Gastroesophageal sphincter (tissue), 4 donors: ENCODE measurements around the gene NFKBIA. TPM values are rescaled to one million over a fixed set of nuclear protein-coding genes. Genes with fewer than 3 reads are reported as not detected.
"Not testable (repeated sequence)": the region's sequence is repeated elsewhere in the genome, so short reads cannot be mapped to it uniquely, and the experiment has no call there.

Experiments used
- ATAC-seq: fragments of 150-250 bp; one replicate; pipeline ENCODE4 v1.9.1; 2016; ENCODE audit warnings: mild to moderate bottlenecking, moderate library complexity
- H3K27ac ChIP-seq, 4 donors: fragments of 200-600 bp; sonication (generic) in 3 of 4; 1 replicate in 3 of 4; 2 replicates in 1 of 4; pipeline ENCODE4 v1.5.1; 2016 to 2019
- H3K27me3 ChIP-seq: fragments of 200-600 bp; sonication (generic); one replicate; pipeline ENCODE4 v1.5.1; 2019
- H3K36me3 ChIP-seq, 2 donors: fragments of 200-600 bp; sonication (generic); one replicate each; pipeline ENCODE4 v1.5.1; 2019; ENCODE audit warnings: control low read depth in 1 of 2
- H3K4me1 ChIP-seq, 3 donors: fragments of 200-600 bp; sonication (generic); 1 replicate in 2 of 3; 2 replicates in 1 of 3; pipeline ENCODE4 v1.5.1; 2016 to 2019; ENCODE audit warnings: control low read depth in 2 of 3
- H3K4me3 ChIP-seq, 2 donors: fragments of 200-600 bp; sonication (generic); one replicate each; pipeline ENCODE4 v1.5.1; 2019; ENCODE audit warnings: mild to moderate bottlenecking in 1 of 2, moderate library complexity in 1 of 2
- H3K9me3 ChIP-seq, 3 donors: fragments of 200-600 bp; sonication (generic); one replicate each; pipeline ENCODE4 v1.5.1; 2017 to 2019; ENCODE audit warnings: control low read depth in 2 of 3
- CTCF ChIP-seq, 4 experiments: fragments of 200-600 bp in 2 of 4; fragments of 450-650 bp in 2 of 4; sonication (generic) in 1 of 4; IDR thresholded peaks; one replicate each; pipeline ENCODE4 v1.5.1; 2017 to 2019; ENCODE audit warnings: antibody characterized with exemption in 4 of 4, mild to moderate bottlenecking in 2 of 4, moderate library complexity in 2 of 4
- EP300 ChIP-seq: sonication (generic); formaldehyde crosslinking; IDR thresholded peaks from one replicate; pipeline ENCODE4 v1.6.1; 2017; ENCODE audit warnings: antibody characterized with exemption, mild to moderate bottlenecking
- POLR2A ChIP-seq, 2 donors: fragments of 450-650 bp; IDR thresholded peaks; one replicate each; pipeline ENCODE4 v1.6.1; 2017; ENCODE audit warnings: antibody characterized with exemption in 2 of 2, mild to moderate bottlenecking in 2 of 2, moderate library complexity in 1 of 2
- POLR2AphosphoS5 ChIP-seq: sonication (generic); formaldehyde crosslinking; IDR thresholded peaks from one replicate; pipeline ENCODE4 v1.6.1; 2017; ENCODE audit warnings: antibody characterized with exemption
- WGBS, 2 donors: methylation state at CpG; one replicate each; pipeline ENCODE4 v1.1.5; 2018; ENCODE audit warnings: low coverage in 1 of 2; 5-methylcytosine and 5-hydroxymethylcytosine counted together
- total RNA-seq, 4 donors: library from RNA; depleted of rRNA; stranded (reverse); fragments of >200 nt; gene quantifications; one replicate each; pipeline ENCODE4 v1.1.0, GENCODE V29; 2016

NFKBIA gene
- total RNA-seq, 4 donors from 2014 or later, result 285 to 493 (median 341) TPM

DNA sequence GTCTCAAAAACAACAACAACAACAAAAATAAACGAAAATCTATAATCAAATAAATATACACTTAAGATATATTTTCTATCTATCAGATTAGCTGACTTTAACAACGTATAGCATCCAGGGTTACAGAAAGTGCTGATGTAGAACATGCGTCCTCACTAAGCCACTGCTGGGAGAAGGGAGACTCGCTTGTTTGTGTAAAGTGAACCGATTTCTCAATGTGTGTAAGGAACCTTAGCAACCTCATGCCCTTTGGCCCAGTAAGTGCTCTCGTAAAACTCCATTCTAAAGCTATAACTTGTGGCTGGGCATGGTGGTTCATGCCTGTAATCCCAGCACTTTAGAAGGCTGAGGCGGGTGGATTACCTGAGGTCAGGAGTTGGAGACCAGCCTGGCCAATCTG is 23.8 kb downstream of the NFKBIA start:
- Histone ChIP-seq H3K9me3 (no peaks in the 10 kb centered on the region), H3K4me1 (peaks cover 14 to 36% (median 18%) of the 10 kb centered on the region in 3 donors), H3K27ac (peak overlapping the region in 1 of 4 donors; percentile 26), H3K27me3 (no peaks in the 10 kb centered on the region), H3K4me3 (no peak overlapping the region), H3K36me3 (no peaks in the 10 kb centered on the region)
- ATAC-seq, result no peak
- TF ChIP-seq EP300 (no peak), POLR2A (IDR thresholded peaks at IDR 0.05) (no peak), POLR2AphosphoS5 (no peak), CTCF (IDR thresholded peaks at IDR 0.05) (no peak)
- 69 to 79% methylated on average over 5 to 6 of the region's 7 CpGs for WGBS, 2 donors

DNA sequence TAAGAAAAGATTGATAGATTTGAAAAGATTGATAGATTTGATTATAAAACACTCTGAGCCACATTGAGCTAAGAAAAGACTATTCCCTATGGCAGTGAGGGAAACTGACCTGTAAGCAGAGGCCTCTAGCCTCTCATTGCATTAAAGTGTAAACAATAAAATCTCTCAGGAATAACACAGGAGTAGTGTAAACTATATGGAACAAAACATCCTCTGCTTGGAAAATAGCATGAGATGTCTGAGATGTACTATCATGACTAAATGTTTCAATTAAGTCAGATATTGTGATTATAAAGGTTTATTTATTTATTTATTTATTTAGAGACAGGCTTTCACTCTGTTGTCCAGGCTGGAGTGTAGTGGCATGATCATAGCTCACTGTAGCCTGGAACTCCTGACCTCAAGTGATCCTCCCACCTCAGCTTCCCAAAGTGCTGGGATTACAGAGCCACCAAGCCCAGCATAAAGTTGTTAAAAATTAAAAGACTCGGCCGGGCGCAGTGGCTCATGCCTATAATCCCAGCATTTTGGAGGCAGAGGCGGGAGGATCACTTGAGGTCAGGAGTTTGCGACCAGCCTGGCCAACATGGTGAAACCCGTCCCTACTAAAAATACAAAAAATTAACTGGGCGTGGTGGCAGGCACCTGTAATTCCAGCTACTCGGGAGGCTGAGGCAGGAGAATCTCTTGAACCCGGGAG is 25.2 kb downstream of the NFKBIA start:
- 86% methylated on average over 9 of the region's 9 CpGs; no CpG with 5 or more reads in 1 of the 2 donors for WGBS, 2 donors
- H3K4me1 ChIP-seq, result peaks cover 8 to 29% (median 10%) of the 10 kb centered on the region in 3 donors
- not testable (repeated sequence) for ATAC-seq

DNA sequence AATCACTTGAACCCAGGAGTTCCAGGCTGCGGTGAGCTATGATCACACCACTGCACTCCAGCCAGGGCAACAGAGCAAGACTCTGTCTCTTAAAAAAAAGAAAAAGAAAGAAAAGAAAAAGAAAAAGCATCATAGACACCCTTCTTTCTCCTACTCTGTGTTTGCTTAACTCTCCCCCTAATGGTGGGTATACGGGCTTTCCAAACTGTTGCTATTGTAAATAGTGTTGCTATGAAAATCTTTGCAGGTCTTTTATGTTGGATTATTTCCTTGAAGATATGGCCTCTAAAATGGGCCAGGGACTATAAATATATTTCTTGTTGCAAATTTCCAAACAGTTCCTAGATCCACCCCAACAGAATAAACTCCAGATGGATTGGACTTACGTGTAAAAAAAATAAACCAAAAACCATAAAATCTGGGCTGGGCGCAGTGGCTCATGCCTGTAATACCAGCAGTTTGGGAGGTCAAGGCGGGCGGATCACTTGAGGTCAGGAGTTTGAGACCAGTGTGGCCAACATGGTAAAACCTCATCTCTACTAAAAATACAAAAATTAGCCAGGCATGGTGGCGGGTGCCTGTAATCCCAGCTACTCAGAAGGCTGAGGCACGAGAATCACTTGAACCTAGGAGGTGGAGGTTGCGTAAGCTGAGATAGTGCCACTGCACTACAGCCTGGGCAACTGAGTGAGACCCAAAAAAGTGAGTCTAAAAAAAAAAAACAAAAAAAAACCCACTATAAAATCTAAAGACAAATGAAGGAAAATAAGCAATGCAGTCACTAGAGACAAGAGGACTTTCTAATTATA is 25.9 kb downstream of the NFKBIA start:
- ATAC-seq, result no peak
- H3K27me3 ChIP-seq, result no peaks in the 10 kb centered on the region
- no peaks in the 10 kb centered on the region for H3K36me3 ChIP-seq
- no peak overlapping the region for H3K4me3 ChIP-seq
- H3K4me1 ChIP-seq, result peaks cover 3 to 27% (median 3%) of the 10 kb centered on the region in 3 donors
- peak overlapping the region in 2 of 4 donors; percentile 19 to 37 for H3K27ac ChIP-seq
- WGBS, 2 donors, result 58 to 76% methylated on average over 7 to 9 of the region's 9 CpGs
- no peak for TF ChIP-seq POLR2AphosphoS5
- H3K9me3 ChIP-seq, result no peaks in the 10 kb centered on the region

More for the DNA sequence above, 25.2 kb downstream of the NFKBIA start:
- H3K27ac ChIP-seq, result peak overlapping the region in 1 of 4 donors; percentile 37
- not testable (repeated sequence) for H3K36me3 ChIP-seq, H3K27me3 ChIP-seq, H3K4me3 ChIP-seq, H3K9me3 ChIP-seq

- no peak for ATAC-seq
- Histone ChIP-seq H3K4me1 (peaks cover 0 to 23% (median 3%) of the 10 kb centered on the region in 3 donors), H3K36me3 (no peaks in the 10 kb centered on the region), H3K9me3 (peaks cover 0 to 9% (median 0%) of the 10 kb centered on the region in 3 donors), H3K27ac (peak overlapping the region in 1 of 4 donors; percentile 4), H3K4me3 (no peak overlapping the region), H3K27me3 (no peaks in the 10 kb centered on the region)
- 43 to 54% methylated on average over 3 of the region's 7 CpGs for WGBS, 2 donors
- TF ChIP-seq EP300 (no peak), POLR2A (IDR thresholded peaks at IDR 0.05) (no peak), POLR2AphosphoS5 (no peak), CTCF (IDR thresholded peaks at IDR 0.05) (no peak)
Observed at GRCh38 chr14:35375558-35376025, 29.0 kb downstream of the NFKBIA start.

DNA sequence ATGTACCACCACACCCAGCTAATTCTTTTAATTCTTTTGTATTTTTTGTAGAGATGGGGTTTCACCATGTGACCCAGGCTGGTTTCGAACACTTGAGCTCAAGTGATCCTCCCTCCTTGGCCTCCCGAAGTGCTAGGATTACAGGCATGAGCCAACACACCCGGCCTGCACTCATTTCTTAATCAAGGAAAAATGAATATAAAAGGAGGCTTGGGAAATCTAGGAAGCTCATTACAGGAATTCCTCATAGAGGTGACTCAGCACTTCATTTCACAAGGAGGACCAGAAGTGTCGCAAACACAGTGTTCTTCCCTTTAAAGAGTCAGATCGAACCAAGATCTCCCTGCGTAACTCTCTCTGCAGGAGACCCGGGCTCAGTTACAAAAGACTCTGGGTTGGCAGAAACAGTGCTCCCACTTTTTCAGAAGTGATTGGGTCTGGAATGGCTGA is 30.3 kb downstream of the NFKBIA start:
- no peak for TF ChIP-seq EP300
- peak; percentile 90 for TF ChIP-seq POLR2AphosphoS5
- no peak for TF ChIP-seq POLR2A (IDR thresholded peaks at IDR 0.05)
- no peaks in the 10 kb centered on the region for H3K27me3 ChIP-seq
- peak; percentile 93 for ATAC-seq
- H3K27ac ChIP-seq, result peak overlapping the region in 3 of 4 donors; percentile 41 to 56 (median 52)
- no peaks in the 10 kb centered on the region for H3K36me3 ChIP-seq
- H3K4me3 ChIP-seq, result no peak overlapping the region
- WGBS, 2 donors, result 31 to 64% methylated on average over 6 to 7 of the region's 7 CpGs
- H3K9me3 ChIP-seq, result peaks cover 0 to 9% (median 0%) of the 10 kb centered on the region in 3 donors
- peaks cover 0 to 31% (median 3%) of the 10 kb centered on the region in 3 donors for H3K4me1 ChIP-seq

DNA sequence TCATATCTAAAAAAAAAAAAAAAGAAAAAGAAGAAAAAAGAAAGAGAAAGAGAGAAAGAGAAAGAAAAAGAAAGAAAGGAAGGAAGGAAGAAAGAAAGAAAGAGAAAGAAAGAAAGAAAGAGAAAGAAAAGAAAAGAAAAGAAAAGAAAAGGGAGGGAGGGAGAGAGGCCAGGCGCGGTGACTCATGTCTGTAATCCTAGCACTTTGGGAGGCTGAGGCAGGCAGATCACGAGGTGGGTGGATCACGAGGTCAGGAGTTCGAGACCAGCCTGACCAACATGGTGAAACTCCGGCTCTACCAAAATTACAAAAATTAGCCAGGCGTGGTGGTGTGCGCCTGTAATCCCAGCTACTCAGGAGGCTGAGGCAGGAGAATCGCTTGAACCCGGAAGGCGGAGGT is 31.3 kb downstream of the NFKBIA start:
- 96 to 100% methylated on average over 1 to 11 of the region's 11 CpGs for WGBS, 2 donors
- not testable (repeated sequence) for H3K36me3 ChIP-seq, H3K27ac ChIP-seq, ATAC-seq, H3K9me3 ChIP-seq, H3K4me3 ChIP-seq, H3K27me3 ChIP-seq
- peaks cover 0 to 36% (median 6%) of the 10 kb centered on the region in 3 donors for H3K4me1 ChIP-seq
